PC-3 (cell line): ENCODE data around the gene KCTD15. TPM values are rescaled to one million over a fixed set of nuclear protein-coding genes. Genes with fewer than 3 reads are reported as not detected.

ENCODE experiments used
- ATAC-seq: fragments of 200-7000 bp; cut with Tn5 transposase; 2 replicates; pipeline ENCODE4 v1.9.1; 2020; ENCODE audit warnings: mild to moderate bottlenecking, moderate library complexity
- BruUV-seq: library from RNA; stranded (reverse); fragments of 400-500 nt; replicated peaks from 2 replicates; lab custom pipeline; 2021; lab: Mats Ljungman, UMichigan
- CTCF ChIA-PET: fragments of 300-600 bp; sonication (Branson Sonifier 250); formaldehyde crosslinking; loops from one replicate; lab custom pipeline; 2022; ENCODE audit warnings: antibody characterized with exemption; lab: Charles Lee
- POLR2A ChIA-PET: fragments of 300-600 bp; sonication (Branson Sonifier 250); formaldehyde crosslinking; loops from one replicate; lab custom pipeline; 2022; ENCODE audit warnings: antibody characterized with exemption; ENCODE audit not compliant: unreplicated experiment; lab: Charles Lee
- DNase-seq: peaks from one replicate; pipeline ENCODE4 v3.0.0-alpha.2; 2015
- H2AFZ ChIP-seq: fragments of 300-600 bp; sonication (generic); 2 replicates; pipeline ENCODE4 v1.6.0; 2016; ENCODE audit warnings: antibody characterized with exemption, low read length
- H3F3A ChIP-seq: fragments of 300-600 bp; sonication (generic); one replicate; pipeline ENCODE4 v1.6.0; 2017; ENCODE audit warnings: antibody characterized with exemption, low read length, control low read depth, mild to moderate bottlenecking; ENCODE audit not compliant: unreplicated experiment
- H3K27ac ChIP-seq: fragments of 300-600 bp; sonication (generic); 2 replicates; pipeline ENCODE4 v1.5.1; 2016; ENCODE audit warnings: mild to moderate bottlenecking, low read length
- H3K27me3 ChIP-seq: fragments of 300-600 bp; sonication (generic); 2 replicates; pipeline ENCODE4 v1.6.1; 2016; ENCODE audit warnings: low read length, mixed read lengths
- H3K36me3 ChIP-seq: fragments of 300-600 bp; sonication (generic); 2 replicates; pipeline ENCODE4 v1.6.1; 2016; ENCODE audit warnings: low read depth, mixed run types, low read length, mixed read lengths
- H3K4me1 ChIP-seq: fragments of 300-600 bp; sonication (generic); 2 replicates; pipeline ENCODE4 v1.5.1; 2016; ENCODE audit warnings: low read length; ENCODE audit not compliant: insufficient read depth
- H3K4me2 ChIP-seq: fragments of 300-600 bp; sonication (generic); 2 replicates; pipeline ENCODE4 v1.6.0; 2016; ENCODE audit warnings: low read length
- H3K4me3 ChIP-seq: fragments of 300-600 bp; sonication (generic); 2 replicates; pipeline ENCODE4 v1.5.1; 2016; ENCODE audit warnings: mild to moderate bottlenecking, low read length, mixed read lengths
- H3K79me2 ChIP-seq: fragments of 300-600 bp; sonication (generic); 2 replicates; pipeline ENCODE4 v1.6.1; 2017; ENCODE audit warnings: low read length, mixed read lengths
- H3K9ac ChIP-seq: fragments of 300-600 bp; sonication (generic); 2 replicates; pipeline ENCODE4 v1.6.0; 2016; ENCODE audit warnings: mild to moderate bottlenecking, low read length
- H3K9me2 ChIP-seq: fragments of 300-600 bp; sonication (generic); replicated peaks from 2 replicates; pipeline ENCODE4 v1.6.1; 2016; ENCODE audit warnings: mixed run types, low read length, mixed read lengths
- H3K9me3 ChIP-seq: fragments of 300-600 bp; sonication (generic); 2 replicates; pipeline ENCODE4 v1.6.1; 2016; ENCODE audit warnings: low read length, mixed read lengths
- H4K20me1 ChIP-seq: fragments of 300-600 bp; sonication (generic); 2 replicates; pipeline ENCODE4 v1.6.1; 2016; ENCODE audit warnings: low read length, mixed read lengths
- EZH2 ChIP-seq: fragments of 300-600 bp; sonication (generic); IDR thresholded peaks from one replicate; pipeline ENCODE4 v1.6.1; 2017; ENCODE audit warnings: antibody characterized with exemption, mild to moderate bottlenecking, low read length; ENCODE audit not compliant: unreplicated experiment
- EZH2phosphoT487 ChIP-seq: fragments of 300-600 bp; sonication (generic); IDR thresholded peaks from 2 replicates; pipeline ENCODE4 v1.6.1; 2018; ENCODE audit warnings: mild to moderate bottlenecking, antibody characterized with exemption, low read length, borderline replicate concordance
- intact Hi-C: fragments of 100-400 bp; cut with micrococcal nuclease; formaldehyde crosslinking; loops from 2 replicates; pipeline ENCODE4 v1.9.0; 2023
- total RNA-seq: library from RNA; depleted of rRNA; stranded (reverse); fragments of >200 nt; gene quantifications from 2 replicates; pipeline ENCODE4 v1.2.3, GENCODE V29; 2014
- TF ChIP-seq, protein P1 (sequence below): fragments of 300-600 bp; sonication (generic); conservative IDR thresholded peaks from 2 replicates; pipeline ENCODE4 v1.5.1; 2017; ENCODE audit warnings: antibody characterized with exemption, low read depth, mild to moderate bottlenecking, low read length

KCTD15 gene
- total RNA-seq, 1 experiment from 2014 or later, result 58.2 TPM

DNA sequence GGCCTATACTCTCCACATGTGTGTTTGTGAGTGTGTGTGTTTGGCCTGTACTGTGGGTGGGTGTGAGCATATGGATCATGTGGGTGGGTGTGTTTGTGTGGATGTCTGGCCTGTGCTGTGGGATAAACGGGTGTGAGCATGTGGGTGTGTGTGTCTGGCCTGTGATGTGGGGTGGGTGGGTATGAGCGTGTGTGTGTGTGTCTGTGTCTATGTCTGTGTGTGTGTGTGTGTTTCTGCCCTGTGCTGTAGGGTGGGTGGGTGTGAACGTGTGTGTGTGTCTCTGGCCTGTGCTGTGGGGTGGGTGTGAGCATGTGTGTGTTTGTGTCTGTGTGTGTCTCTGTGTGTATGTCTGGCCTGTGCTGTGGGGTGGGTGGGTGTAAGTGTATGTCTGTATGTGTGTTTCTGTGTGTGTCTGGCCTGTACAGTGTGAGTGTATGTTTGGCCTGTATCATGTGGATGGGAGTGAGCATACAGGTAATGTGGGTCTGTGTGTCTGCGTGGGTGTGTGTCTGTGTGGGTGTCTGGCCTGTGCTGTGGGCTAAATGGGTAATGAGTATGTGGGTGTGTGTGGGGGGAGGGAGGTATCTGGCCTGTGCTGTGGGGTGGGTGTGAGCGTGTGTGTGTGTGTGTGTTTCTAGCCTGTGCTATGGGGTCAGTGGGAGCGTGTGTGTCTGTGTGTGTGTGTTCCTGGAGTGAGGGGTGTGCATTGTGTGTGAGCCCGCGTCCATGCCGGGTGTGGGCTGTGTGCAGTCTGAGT is 20.8 kb upstream of the KCTD15 start:
- ChIA-PET POLR2A (no interaction called here), CTCF (no interaction called here)
- Histone ChIP-seq H3K27ac (no peak overlapping the region), H3K27me3 (no peaks in the 10 kb centered on the region), H3K9me3 (no peaks in the 10 kb centered on the region), H3K36me3 (no peaks in the 10 kb centered on the region), H3K4me3 (no peak overlapping the region), H4K20me1 (no peaks in the 10 kb centered on the region), H3F3A (no peaks in the 10 kb centered on the region), H2AFZ (no peak overlapping the region), H3K9ac (no peak overlapping the region), H3K79me2 (no peaks in the 10 kb centered on the region), H3K4me1 (peaks cover 4% of the 10 kb centered on the region; the same call in 1 of the 2 replicates), H3K4me2 (no peak overlapping the region), H3K9me2 (no peaks in the 10 kb centered on the region)
- TF ChIP-seq, protein P1, sequence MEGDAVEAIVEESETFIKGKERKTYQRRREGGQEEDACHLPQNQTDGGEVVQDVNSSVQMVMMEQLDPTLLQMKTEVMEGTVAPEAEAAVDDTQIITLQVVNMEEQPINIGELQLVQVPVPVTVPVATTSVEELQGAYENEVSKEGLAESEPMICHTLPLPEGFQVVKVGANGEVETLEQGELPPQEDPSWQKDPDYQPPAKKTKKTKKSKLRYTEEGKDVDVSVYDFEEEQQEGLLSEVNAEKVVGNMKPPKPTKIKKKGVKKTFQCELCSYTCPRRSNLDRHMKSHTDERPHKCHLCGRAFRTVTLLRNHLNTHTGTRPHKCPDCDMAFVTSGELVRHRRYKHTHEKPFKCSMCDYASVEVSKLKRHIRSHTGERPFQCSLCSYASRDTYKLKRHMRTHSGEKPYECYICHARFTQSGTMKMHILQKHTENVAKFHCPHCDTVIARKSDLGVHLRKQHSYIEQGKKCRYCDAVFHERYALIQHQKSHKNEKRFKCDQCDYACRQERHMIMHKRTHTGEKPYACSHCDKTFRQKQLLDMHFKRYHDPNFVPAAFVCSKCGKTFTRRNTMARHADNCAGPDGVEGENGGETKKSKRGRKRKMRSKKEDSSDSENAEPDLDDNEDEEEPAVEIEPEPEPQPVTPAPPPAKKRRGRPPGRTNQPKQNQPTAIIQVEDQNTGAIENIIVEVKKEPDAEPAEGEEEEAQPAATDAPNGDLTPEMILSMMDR, result no peak
- no peak for TF ChIP-seq EZH2phosphoT487
- no peak for TF ChIP-seq EZH2
- BruUV-seq, result no TSS peak
- no peak for ATAC-seq
- DNase-seq, result no peak
- intact Hi-C loops, result no loop called here

DNA sequence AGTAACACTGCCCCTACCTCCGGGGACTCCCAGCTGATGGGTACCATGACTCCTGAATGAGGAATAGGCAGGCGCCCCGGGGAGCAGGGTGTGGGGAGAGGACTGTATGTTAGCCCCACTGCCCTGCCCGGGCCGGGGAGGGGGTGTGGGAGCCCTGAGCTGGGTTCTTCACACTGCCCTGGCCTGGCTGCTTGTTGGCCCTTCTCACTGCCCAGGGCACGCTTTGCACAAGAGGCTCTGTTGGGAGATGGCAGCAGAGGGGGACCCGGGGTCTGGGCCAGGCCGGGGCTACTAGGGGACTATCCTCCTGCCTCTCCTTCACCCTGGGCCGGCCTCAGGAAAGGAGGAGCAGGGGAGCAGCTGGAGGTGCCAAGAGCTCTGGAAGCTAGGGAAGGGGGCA is 19.3 kb upstream of the KCTD15 start:
- no peaks in the 10 kb centered on the region for H3F3A ChIP-seq
- H3K9me2 ChIP-seq, result no peaks in the 10 kb centered on the region
- DNase-seq, result no peak
- H3K9ac ChIP-seq, result no peak overlapping the region
- intact Hi-C loops, result no loop called here
- peaks cover 4% of the 10 kb centered on the region; the same call in 1 of the 2 replicates for H3K4me1 ChIP-seq
- no peaks in the 10 kb centered on the region for H3K79me2 ChIP-seq
- H3K36me3 ChIP-seq, result no peaks in the 10 kb centered on the region
- H4K20me1 ChIP-seq, result no peaks in the 10 kb centered on the region
- no peak overlapping the region for H3K4me2 ChIP-seq
- ChIA-PET POLR2A (no interaction called here), CTCF (interaction anchor here (0.6 to 1.2 kb wide), 4 partner anchors 19 to 228 kb away, joined by 3 to 17 read pairs (median 3); partner anchors contain the start of gene KCTD15)
- H2AFZ ChIP-seq, result no peak overlapping the region
- no TSS peak for BruUV-seq
- ATAC-seq, result no peak
- TF ChIP-seq, protein P1, result no peak
- TF ChIP-seq EZH2phosphoT487 (no peak), EZH2 (no peak)
- H3K27ac ChIP-seq, result no peak overlapping the region
- no peaks in the 10 kb centered on the region for H3K27me3 ChIP-seq
- no peaks in the 10 kb centered on the region for H3K9me3 ChIP-seq
- H3K4me3 ChIP-seq, result no peak overlapping the region

DNA sequence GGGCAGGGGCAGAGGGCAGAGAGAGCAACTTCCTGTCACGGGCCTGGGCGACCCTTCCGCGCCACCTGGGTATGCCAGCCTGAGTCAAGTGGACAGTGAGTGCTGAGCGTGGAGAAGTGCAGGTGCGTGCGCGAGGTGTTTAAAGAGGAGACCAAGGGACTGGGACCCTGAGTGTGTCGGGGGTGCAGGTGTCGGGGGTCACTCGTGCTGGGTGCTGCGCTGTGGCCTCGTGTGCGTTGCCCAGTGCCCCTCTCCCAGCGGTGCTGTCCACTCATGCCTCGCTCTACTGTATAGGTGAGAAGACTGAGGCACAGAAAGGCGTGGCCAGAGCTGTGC is 18.9 kb upstream of the KCTD15 start:
- ATAC-seq (no peak), DNase-seq (no peak)
- H3F3A ChIP-seq, result no peaks in the 10 kb centered on the region
- H4K20me1 ChIP-seq, result no peaks in the 10 kb centered on the region
- peaks cover 4% of the 10 kb centered on the region; the same call in 1 of the 2 replicates for H3K4me1 ChIP-seq
- no peaks in the 10 kb centered on the region for H3K9me2 ChIP-seq
- no peak overlapping the region for H3K4me3 ChIP-seq
- TF ChIP-seq EZH2phosphoT487, result no peak
- no peak for TF ChIP-seq EZH2
- TF ChIP-seq, protein P1, result no peak
- H3K9ac ChIP-seq, result no peak overlapping the region
- ChIA-PET CTCF (interaction anchor here (0.5 to 1.2 kb wide), 8 partner anchors 17 to 521 kb away, joined by 3 to 17 read pairs (median 4); partner anchors contain the start of gene KCTD15), POLR2A (interaction anchor here (0.5 kb wide), 1 partner anchor 17 kb away, joined by 4 read pairs; no protein-coding TSS in a partner anchor)
- intact Hi-C loops, result loop anchor here (1.0 kb wide), 2 partner anchors 221 to 319 kb away; no protein-coding TSS in a partner anchor
- no peaks in the 10 kb centered on the region for H3K9me3 ChIP-seq
- H3K4me2 ChIP-seq, result no peak overlapping the region
- no peaks in the 10 kb centered on the region for H3K27me3 ChIP-seq
- no peak overlapping the region for H3K27ac ChIP-seq
- no peaks in the 10 kb centered on the region for H3K36me3 ChIP-seq
- BruUV-seq, result no TSS peak
- H2AFZ ChIP-seq, result no peak overlapping the region
- no peaks in the 10 kb centered on the region for H3K79me2 ChIP-seq
